HL-60 (cell line): ENCODE results near the gene MS4A10.

Experiments used
- DNase-seq, 2 experiments: peaks; one replicate each; pipeline ENCODE4 v3.0.0-alpha.2; 2010 to 2020; ENCODE audit warnings: low read depth in 1 of 2, low spot score in 1 of 2
- H3K27ac ChIP-seq: fragments of 250-450 bp; sonication (Bioruptor Pico); replicated peaks from 2 replicates; pipeline ENCODE4 v1.5.1; 2020; ENCODE audit warnings: mild to moderate bottlenecking, moderate library complexity
- H3K27me3 ChIP-seq: fragments of 250-450 bp; sonication (Bioruptor Pico); 2 replicates; pipeline ENCODE4 v1.5.1; 2021; ENCODE audit warnings: mild to moderate bottlenecking, moderate library complexity; ENCODE audit not compliant: insufficient read depth, poor library complexity, severe bottlenecking
- H3K4me3 ChIP-seq: replicated peaks from 2 replicates; pipeline ENCODE4 v1.5.1; 2011; ENCODE audit warnings: mild to moderate bottlenecking, control low read depth, low read length; ENCODE audit not compliant: insufficient read depth
- GABPA ChIP-seq: IDR thresholded peaks from 2 replicates; pipeline ENCODE4 v1.6.1; 2012; ENCODE audit warnings: low read depth
- POLR2AphosphoS5 ChIP-seq: IDR thresholded peaks from 2 replicates; pipeline ENCODE4 v1.6.1; 2012; ENCODE audit warnings: low read depth
- REST ChIP-seq: IDR thresholded peaks from 2 replicates; pipeline ENCODE4 v1.6.1; 2012; ENCODE audit warnings: low read depth; ENCODE audit not compliant: insufficient replicate concordance
- SPI1 ChIP-seq: IDR thresholded peaks from 2 replicates; pipeline ENCODE4 v1.6.1; 2012; ENCODE audit warnings: low read depth, mild to moderate bottlenecking, borderline replicate concordance
- TF ChIP-seq, protein P1 (sequence below): IDR thresholded peaks from one replicate; pipeline ENCODE4 v1.5.1; 2011; ENCODE audit warnings: low read length, control low read depth, inconsistent platforms; ENCODE audit not compliant: insufficient read depth

The MS4A10 gene

DNA sequence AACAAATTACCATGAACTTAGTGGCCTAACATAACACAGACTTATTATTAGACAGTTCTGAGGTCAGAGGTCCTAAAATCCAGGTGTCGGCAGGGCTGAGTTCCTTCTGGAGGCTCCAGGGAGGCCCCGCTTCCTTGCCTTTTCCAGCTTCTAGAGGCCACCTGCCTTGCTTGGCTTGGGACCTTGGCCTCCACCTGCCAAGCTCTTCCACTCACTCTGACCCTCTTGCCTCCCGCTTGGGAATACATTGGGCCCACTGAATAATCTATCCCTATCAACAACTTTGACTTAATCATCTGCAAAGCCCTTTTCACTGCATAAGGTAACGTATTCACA is 3.2 kb upstream of the MS4A10 start:
- H3K27ac ChIP-seq: no peak overlapping the region
- no peak for TF ChIP-seq POLR2AphosphoS5
- no peak for TF ChIP-seq GABPA
- no peak for TF ChIP-seq SPI1
- no peak for TF ChIP-seq REST
- TF ChIP-seq, protein P1, sequence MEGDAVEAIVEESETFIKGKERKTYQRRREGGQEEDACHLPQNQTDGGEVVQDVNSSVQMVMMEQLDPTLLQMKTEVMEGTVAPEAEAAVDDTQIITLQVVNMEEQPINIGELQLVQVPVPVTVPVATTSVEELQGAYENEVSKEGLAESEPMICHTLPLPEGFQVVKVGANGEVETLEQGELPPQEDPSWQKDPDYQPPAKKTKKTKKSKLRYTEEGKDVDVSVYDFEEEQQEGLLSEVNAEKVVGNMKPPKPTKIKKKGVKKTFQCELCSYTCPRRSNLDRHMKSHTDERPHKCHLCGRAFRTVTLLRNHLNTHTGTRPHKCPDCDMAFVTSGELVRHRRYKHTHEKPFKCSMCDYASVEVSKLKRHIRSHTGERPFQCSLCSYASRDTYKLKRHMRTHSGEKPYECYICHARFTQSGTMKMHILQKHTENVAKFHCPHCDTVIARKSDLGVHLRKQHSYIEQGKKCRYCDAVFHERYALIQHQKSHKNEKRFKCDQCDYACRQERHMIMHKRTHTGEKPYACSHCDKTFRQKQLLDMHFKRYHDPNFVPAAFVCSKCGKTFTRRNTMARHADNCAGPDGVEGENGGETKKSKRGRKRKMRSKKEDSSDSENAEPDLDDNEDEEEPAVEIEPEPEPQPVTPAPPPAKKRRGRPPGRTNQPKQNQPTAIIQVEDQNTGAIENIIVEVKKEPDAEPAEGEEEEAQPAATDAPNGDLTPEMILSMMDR: no peak
- H3K4me3 ChIP-seq: no peak overlapping the region
- no peak for DNase-seq
- peaks cover 1% of the 10 kb centered on the region for H3K27me3 ChIP-seq

DNA sequence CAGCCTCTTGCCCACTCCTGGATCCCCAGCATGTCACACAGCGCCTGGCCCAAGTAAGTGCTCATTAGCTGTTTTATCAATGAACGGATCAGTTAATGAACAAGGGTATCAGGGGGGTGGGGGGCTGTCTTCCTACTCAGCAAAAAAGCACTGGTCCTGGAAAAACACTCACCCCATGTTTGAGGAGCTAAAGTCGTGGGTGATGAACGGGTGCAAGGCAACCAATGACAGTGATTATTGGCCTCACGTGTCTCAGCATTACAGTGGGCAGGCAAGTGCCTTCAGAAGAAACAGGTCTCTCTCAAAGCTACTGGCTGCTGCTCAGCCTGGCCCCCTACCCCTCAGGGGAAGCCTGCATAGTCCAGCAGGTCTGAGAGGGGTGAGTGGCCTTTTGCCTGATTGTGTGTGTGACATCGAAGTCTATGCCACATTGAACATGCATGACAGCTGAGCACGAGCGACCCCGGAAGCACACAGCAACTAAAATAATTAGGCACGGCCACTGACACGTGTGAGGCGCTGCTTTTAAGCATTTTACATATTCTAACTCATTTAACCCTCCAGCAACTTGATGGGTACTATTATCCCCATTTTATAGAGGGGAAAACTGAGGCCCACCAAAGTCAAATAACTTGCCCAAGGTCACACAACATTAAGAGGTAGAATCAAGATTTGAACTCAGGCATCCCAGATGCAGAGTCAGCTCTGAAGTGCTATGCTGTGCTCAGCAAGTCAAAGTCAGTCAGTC is 2.6 kb upstream of the MS4A10 start:
- no peak overlapping the region for H3K4me3 ChIP-seq
- no peak for DNase-seq

DNA sequence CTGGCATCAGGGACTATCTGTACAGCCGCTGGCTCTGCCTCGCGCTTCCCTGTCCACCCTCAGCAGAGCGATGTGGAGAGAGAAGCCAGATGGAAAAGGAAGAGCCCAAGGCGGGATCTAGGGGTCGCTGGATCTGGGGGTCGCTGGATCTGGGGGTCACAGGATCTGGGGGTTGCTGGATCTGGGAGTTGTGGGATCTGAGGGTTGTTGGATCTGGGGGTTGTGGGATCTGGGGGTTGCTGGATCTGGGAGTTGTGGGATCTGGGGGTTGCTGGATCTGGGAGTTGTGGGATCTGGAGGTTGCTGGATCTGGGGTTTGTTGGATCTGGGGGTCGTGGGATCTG is 2.0 kb upstream of the MS4A10 start:
- H3K27ac ChIP-seq: no peak overlapping the region
- TF ChIP-seq POLR2AphosphoS5: no peak
- TF ChIP-seq REST: no peak
- TF ChIP-seq GABPA: no peak
- no peak for TF ChIP-seq SPI1
- TF ChIP-seq, protein P1: no peak
- DNase-seq: no peak
- no peak overlapping the region for H3K4me3 ChIP-seq
- H3K27me3 ChIP-seq: no peaks in the 10 kb centered on the region

More for the DNA sequence above, 2.6 kb upstream of the MS4A10 start:
- H3K27ac ChIP-seq: no peak overlapping the region
- TF ChIP-seq, protein P1: no peak
- TF ChIP-seq GABPA: no peak
- no peak for TF ChIP-seq REST
- TF ChIP-seq POLR2AphosphoS5: no peak
- TF ChIP-seq SPI1: no peak
- H3K27me3 ChIP-seq: no peaks in the 10 kb centered on the region
